Liver (tissue), 9 donors: ENCODE results near the gene PSTPIP1. TPM values are rescaled to one million over a fixed set of nuclear protein-coding genes. Genes with fewer than 3 reads are reported as not detected.

ENCODE experiments used
- DNase-seq: peaks from one replicate; pipeline ENCODE4 v3.0.0-alpha.2; 2017; ENCODE audit warnings: low spot score
- H3K27ac ChIP-seq, 2 donors: one replicate each; pipeline ENCODE4 v1.7.0; 2013; ENCODE audit warnings: inconsistent platforms in 2 of 2, low read length in 2 of 2, control low read depth in 1 of 2, low read depth in 1 of 2, mild to moderate bottlenecking in 1 of 2
- H3K27me3 ChIP-seq, 4 donors: one replicate each; pipeline versions ENCODE4 v1.6.1 to v1.7.0; 2013; ENCODE audit warnings: low read length in 3 of 4, inconsistent platforms in 1 of 4, mild to moderate bottlenecking in 1 of 4, moderate library complexity in 1 of 4; ENCODE audit not compliant: control insufficient read depth in 4 of 4, insufficient read depth in 4 of 4
- H3K36me3 ChIP-seq, 4 donors: one replicate each; pipeline versions ENCODE4 v1.6.1 to v1.7.0; 2013; ENCODE audit warnings: low read length in 3 of 4, mild to moderate bottlenecking in 3 of 4, low read depth in 1 of 4, moderate library complexity in 1 of 4; ENCODE audit not compliant: control insufficient read depth in 4 of 4, insufficient read depth in 3 of 4
- H3K4me1 ChIP-seq, 4 donors: one replicate each; pipeline versions ENCODE4 v1.6.1 to v1.7.0; 2013; ENCODE audit warnings: low read length in 3 of 4, mild to moderate bottlenecking in 3 of 4, moderate library complexity in 1 of 4; ENCODE audit not compliant: control insufficient read depth in 4 of 4, insufficient read depth in 4 of 4
- H3K4me3 ChIP-seq, 3 donors: one replicate each; pipeline versions ENCODE4 v1.6.1 to v1.7.0; 2013; ENCODE audit warnings: low read length in 3 of 3, control low read depth in 1 of 3, low read depth in 1 of 3, mild to moderate bottlenecking in 1 of 3
- H3K9ac ChIP-seq, 2 donors: one replicate each; pipeline ENCODE4 v1.7.0; 2013; ENCODE audit warnings: low read length in 2 of 2, mild to moderate bottlenecking in 2 of 2, moderate library complexity in 2 of 2, control low read depth in 1 of 2, low read depth in 1 of 2
- H3K9me3 ChIP-seq, 4 donors: one replicate each; pipeline versions ENCODE4 v1.6.1 to v1.7.0; 2013; ENCODE audit warnings: low read length in 3 of 4; ENCODE audit not compliant: control insufficient read depth in 4 of 4
- ATF3 ChIP-seq: IDR thresholded peaks from 2 replicates; pipeline ENCODE4 v1.6.1; 2016; ENCODE audit warnings: antibody characterized with exemption
- EGR1 ChIP-seq, 2 donors: IDR thresholded peaks; 2 replicates each; pipeline ENCODE4 v1.6.1; 2016 to 2018; ENCODE audit warnings: antibody characterized with exemption in 2 of 2, low read depth in 2 of 2
- FOXA1 ChIP-seq: IDR thresholded peaks from 2 replicates; pipeline ENCODE4 v1.6.1; 2016; ENCODE audit warnings: antibody characterized with exemption
- FOXA2 ChIP-seq: IDR thresholded peaks from 2 replicates; pipeline ENCODE4 v1.6.1; 2016; ENCODE audit warnings: antibody characterized with exemption
- GABPA ChIP-seq, 2 donors: IDR thresholded peaks in 1 of 2; conservative IDR thresholded peaks in 1 of 2; 2 replicates each; pipeline ENCODE4 v1.6.1; 2016; ENCODE audit warnings: antibody characterized with exemption in 2 of 2, mild to moderate bottlenecking in 1 of 2, moderate library complexity in 1 of 2
- HNF4A ChIP-seq, 2 donors: conservative IDR thresholded peaks; 2 replicates each; pipeline ENCODE4 v1.6.1; 2016; ENCODE audit warnings: antibody characterized with exemption in 2 of 2, mild to moderate bottlenecking in 2 of 2
- JUND ChIP-seq, 2 donors: IDR thresholded peaks; 2 replicates each; pipeline ENCODE4 v1.6.1; 2016; ENCODE audit warnings: antibody characterized with exemption in 2 of 2
- NR2F2 ChIP-seq: IDR thresholded peaks from 2 replicates; pipeline ENCODE4 v1.6.1; 2016; ENCODE audit warnings: antibody characterized with exemption
- RAD21 ChIP-seq, 2 donors: IDR thresholded peaks; 2 replicates each; pipeline ENCODE4 v1.6.1; 2016; ENCODE audit warnings: antibody characterized with exemption in 2 of 2, mild to moderate bottlenecking in 2 of 2
- RXRA ChIP-seq, 2 donors: IDR thresholded peaks; 2 replicates each; pipeline ENCODE4 v1.6.1; 2017 to 2018; ENCODE audit warnings: antibody characterized with exemption in 2 of 2, mild to moderate bottlenecking in 1 of 2
- SP1 ChIP-seq: IDR thresholded peaks from 2 replicates; pipeline ENCODE4 v1.6.1; 2018; ENCODE audit warnings: antibody characterized with exemption, mild to moderate bottlenecking
- TAF1 ChIP-seq: conservative IDR thresholded peaks from 2 replicates; pipeline ENCODE4 v1.6.1; 2016; ENCODE audit warnings: antibody characterized with exemption, mild to moderate bottlenecking
- YY1 ChIP-seq: IDR thresholded peaks from 2 replicates; pipeline ENCODE4 v1.6.1; 2016; ENCODE audit warnings: antibody characterized with exemption, mild to moderate bottlenecking
- ZBTB33 ChIP-seq: IDR thresholded peaks from 2 replicates; pipeline ENCODE4 v1.6.1; 2016; ENCODE audit warnings: antibody characterized with exemption
- WGBS: extraction: QIAGEN DNeasy Blood & Tissue Kit; methylation state at CpG from one replicate; pipeline ENCODE4 v1.1.7; 2013; 5-methylcytosine and 5-hydroxymethylcytosine counted together
- polyA plus RNA-seq, 2 donors: library from polyadenylated mRNA; stranded (reverse) in 1 of 2; unstranded in 1 of 2; fragments of 200-250 nt in 1 of 2; fragments of >200 nt in 1 of 2; fragmentation: Nextera tagmentation in 1 of 2; extraction: Ambion mirVana in 1 of 2; gene quantifications; one replicate each; pipeline versions ENCODE4 v1.2.1 to v1.2.3, GENCODE V29; 2013 to 2015
- total RNA-seq, 2 donors: library from RNA; depleted of rRNA; stranded (reverse); fragments of >200 nt; gene quantifications; one replicate each; pipeline ENCODE4 v1.2.3, GENCODE V29; 2014
- TF ChIP-seq, protein P1 (sequence below): IDR thresholded peaks from 2 replicates; pipeline ENCODE4 v1.6.1; 2016; ENCODE audit warnings: antibody characterized with exemption, mild to moderate bottlenecking
- TF ChIP-seq, protein P2 (sequence below): fragments of 150-350 bp; IDR thresholded peaks from 2 replicates; pipeline ENCODE4 v1.5.1; 2017; ENCODE audit warnings: improper control_type of control experiment, low read depth, low read length; ENCODE audit not compliant: missing input control
- TF ChIP-seq, protein P3 (sequence below): IDR thresholded peaks from 2 replicates; pipeline ENCODE4 v1.6.1; 2016; ENCODE audit warnings: antibody characterized with exemption
- donor health status: healthy.
- donor health status: healthy.
- donor health status: healthy.
- donor health status: healthy.
- donor health status: healthy.

The PSTPIP1 gene
- total and polyA plus RNA-seq, 4 donors: 1.1 to 4.6 (median 3.0) TPM

- no peaks in the 10 kb centered on the region for H3K27me3 ChIP-seq
- no peak overlapping the region for H3K4me3 ChIP-seq
- H3K9me3 ChIP-seq: peaks cover 0 to 2% (median 0%) of the 10 kb centered on the region in 4 donors
- no peak for DNase-seq
- 84% methylated on average over 4 of the region's 4 CpGs for WGBS
- no peaks in the 10 kb centered on the region for H3K4me1 ChIP-seq
- no peak overlapping the region for H3K27ac ChIP-seq
- H3K36me3 ChIP-seq: no peaks in the 10 kb centered on the region
- H3K9ac ChIP-seq: no peak overlapping the region
- TF ChIP-seq JUND (IDR thresholded peaks at IDR 0.05) (no peak), ZBTB33 (no peak), FOXA2 (no peak), SP1 (no peak), ATF3 (no peak), GABPA (IDR thresholded peaks at IDR 0.05 in 1 of 2, conservative IDR thresholded peaks at IDR 0.05 in 1 of 2) (no peak), YY1 (no peak), TAF1 (no peak), HNF4A (conservative IDR thresholded peaks at IDR 0.05) (no peak)
- TF ChIP-seq, protein P1, sequence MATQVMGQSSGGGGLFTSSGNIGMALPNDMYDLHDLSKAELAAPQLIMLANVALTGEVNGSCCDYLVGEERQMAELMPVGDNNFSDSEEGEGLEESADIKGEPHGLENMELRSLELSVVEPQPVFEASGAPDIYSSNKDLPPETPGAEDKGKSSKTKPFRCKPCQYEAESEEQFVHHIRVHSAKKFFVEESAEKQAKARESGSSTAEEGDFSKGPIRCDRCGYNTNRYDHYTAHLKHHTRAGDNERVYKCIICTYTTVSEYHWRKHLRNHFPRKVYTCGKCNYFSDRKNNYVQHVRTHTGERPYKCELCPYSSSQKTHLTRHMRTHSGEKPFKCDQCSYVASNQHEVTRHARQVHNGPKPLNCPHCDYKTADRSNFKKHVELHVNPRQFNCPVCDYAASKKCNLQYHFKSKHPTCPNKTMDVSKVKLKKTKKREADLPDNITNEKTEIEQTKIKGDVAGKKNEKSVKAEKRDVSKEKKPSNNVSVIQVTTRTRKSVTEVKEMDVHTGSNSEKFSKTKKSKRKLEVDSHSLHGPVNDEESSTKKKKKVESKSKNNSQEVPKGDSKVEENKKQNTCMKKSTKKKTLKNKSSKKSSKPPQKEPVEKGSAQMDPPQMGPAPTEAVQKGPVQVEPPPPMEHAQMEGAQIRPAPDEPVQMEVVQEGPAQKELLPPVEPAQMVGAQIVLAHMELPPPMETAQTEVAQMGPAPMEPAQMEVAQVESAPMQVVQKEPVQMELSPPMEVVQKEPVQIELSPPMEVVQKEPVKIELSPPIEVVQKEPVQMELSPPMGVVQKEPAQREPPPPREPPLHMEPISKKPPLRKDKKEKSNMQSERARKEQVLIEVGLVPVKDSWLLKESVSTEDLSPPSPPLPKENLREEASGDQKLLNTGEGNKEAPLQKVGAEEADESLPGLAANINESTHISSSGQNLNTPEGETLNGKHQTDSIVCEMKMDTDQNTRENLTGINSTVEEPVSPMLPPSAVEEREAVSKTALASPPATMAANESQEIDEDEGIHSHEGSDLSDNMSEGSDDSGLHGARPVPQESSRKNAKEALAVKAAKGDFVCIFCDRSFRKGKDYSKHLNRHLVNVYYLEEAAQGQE: no peak
- TF ChIP-seq, protein P2, sequence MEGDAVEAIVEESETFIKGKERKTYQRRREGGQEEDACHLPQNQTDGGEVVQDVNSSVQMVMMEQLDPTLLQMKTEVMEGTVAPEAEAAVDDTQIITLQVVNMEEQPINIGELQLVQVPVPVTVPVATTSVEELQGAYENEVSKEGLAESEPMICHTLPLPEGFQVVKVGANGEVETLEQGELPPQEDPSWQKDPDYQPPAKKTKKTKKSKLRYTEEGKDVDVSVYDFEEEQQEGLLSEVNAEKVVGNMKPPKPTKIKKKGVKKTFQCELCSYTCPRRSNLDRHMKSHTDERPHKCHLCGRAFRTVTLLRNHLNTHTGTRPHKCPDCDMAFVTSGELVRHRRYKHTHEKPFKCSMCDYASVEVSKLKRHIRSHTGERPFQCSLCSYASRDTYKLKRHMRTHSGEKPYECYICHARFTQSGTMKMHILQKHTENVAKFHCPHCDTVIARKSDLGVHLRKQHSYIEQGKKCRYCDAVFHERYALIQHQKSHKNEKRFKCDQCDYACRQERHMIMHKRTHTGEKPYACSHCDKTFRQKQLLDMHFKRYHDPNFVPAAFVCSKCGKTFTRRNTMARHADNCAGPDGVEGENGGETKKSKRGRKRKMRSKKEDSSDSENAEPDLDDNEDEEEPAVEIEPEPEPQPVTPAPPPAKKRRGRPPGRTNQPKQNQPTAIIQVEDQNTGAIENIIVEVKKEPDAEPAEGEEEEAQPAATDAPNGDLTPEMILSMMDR: no peak
- TF ChIP-seq, protein P3, sequence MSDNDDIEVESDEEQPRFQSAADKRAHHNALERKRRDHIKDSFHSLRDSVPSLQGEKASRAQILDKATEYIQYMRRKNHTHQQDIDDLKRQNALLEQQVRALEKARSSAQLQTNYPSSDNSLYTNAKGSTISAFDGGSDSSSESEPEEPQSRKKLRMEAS: no peak
Observed at GRCh38 chr15:76974456-76975036, 20.4 kb upstream of the PSTPIP1 start.

DNA sequence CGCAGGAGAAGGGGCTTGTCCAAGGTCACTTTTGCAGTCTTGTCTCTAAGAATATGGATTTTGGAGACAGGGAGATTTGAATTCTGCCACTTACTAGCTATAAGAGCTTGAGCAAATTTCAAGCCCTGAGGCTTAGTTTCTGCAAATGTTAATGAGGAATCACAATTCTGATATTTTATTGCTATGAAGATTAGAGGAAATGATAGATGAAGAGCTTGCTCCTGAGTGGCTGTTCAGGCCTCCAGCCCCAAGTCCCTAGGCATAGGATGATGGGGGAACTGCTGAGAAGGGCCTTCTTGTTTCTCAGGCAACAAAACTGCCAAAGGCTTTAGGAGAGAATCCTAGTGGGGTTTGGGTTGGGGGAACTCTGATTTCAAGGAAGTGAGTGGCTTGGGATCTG lies 18.8 kb upstream of the PSTPIP1 start:
- H3K27ac ChIP-seq: no peak overlapping the region
- H3K4me1 ChIP-seq: no peaks in the 10 kb centered on the region
- peaks cover 0 to 2% (median 0%) of the 10 kb centered on the region in 4 donors for H3K9me3 ChIP-seq
- no peaks in the 10 kb centered on the region for H3K27me3 ChIP-seq
- no peak overlapping the region for H3K4me3 ChIP-seq
- no peak for DNase-seq
- H3K36me3 ChIP-seq: no peaks in the 10 kb centered on the region
- WGBS: 71% methylated on average over 1 of the region's 1 CpG
- no peak overlapping the region for H3K9ac ChIP-seq
- TF ChIP-seq, protein P2: no peak
- TF ChIP-seq EGR1 (IDR thresholded peaks at IDR 0.05; ENCODE audit: low read depth in 2 of 2): no peak
- TF ChIP-seq SP1: no peak
- TF ChIP-seq ATF3: no peak
- TF ChIP-seq GABPA (IDR thresholded peaks at IDR 0.05 in 1 of 2, conservative IDR thresholded peaks at IDR 0.05 in 1 of 2): no peak
- TF ChIP-seq NR2F2: no peak
- TF ChIP-seq, protein P3: no peak
- TF ChIP-seq, protein P1: no peak
- no peak for TF ChIP-seq RAD21 (IDR thresholded peaks at IDR 0.05)
- no peak for TF ChIP-seq RXRA (IDR thresholded peaks at IDR 0.05)
- no peak for TF ChIP-seq FOXA1
